Heart left ventricle (tissue), 16 donors: ENCODE results near the gene NPHP1. TPM values are rescaled to one million over a fixed set of nuclear protein-coding genes. Genes with fewer than 3 reads are reported as not detected.
A peak's percentile ranks its signal among the peaks of the same experiment; 100 is the strongest.
"Not testable (repeated sequence)": the region's sequence is repeated elsewhere in the genome, so short reads cannot be mapped to it uniquely, and the experiment has no call there.

Source experiments
- ATAC-seq, 4 donors: fragments of 200-7000 bp; cut with Tn5 transposase; one replicate each; pipeline ENCODE4 v1.9.1; 2020 to 2022; ENCODE audit warnings: moderate library complexity in 4 of 4, mild to moderate bottlenecking in 3 of 4, moderate number of reproducible peaks in 1 of 4
- DNase-seq, 5 donors: peaks; one replicate each; pipeline ENCODE4 v3.0.0-alpha.2; 2020
- H3K27ac ChIP-seq, 12 donors: fragments of 200-600 bp; sonication (generic) in 4 of 12; one replicate each; pipeline versions ENCODE4 v1.5.0 to v1.8.0; 2016 to 2022; ENCODE audit warnings: mild to moderate bottlenecking in 2 of 12
- H3K27me3 ChIP-seq, 9 donors: fragments of 200-600 bp; sonication (generic) in 2 of 9; one replicate each; pipeline versions ENCODE4 v1.5.1 to v1.8.0; 2016 to 2022; ENCODE audit warnings: mild to moderate bottlenecking in 3 of 9
- H3K36me3 ChIP-seq, 9 donors: fragments of 200-600 bp; sonication (generic) in 2 of 9; one replicate each; pipeline versions ENCODE4 v1.5.0 to v1.8.0; 2018 to 2022; ENCODE audit warnings: mild to moderate bottlenecking in 2 of 9
- H3K4me1 ChIP-seq, 12 donors: fragments of 200-600 bp; sonication (generic) in 4 of 12; one replicate each; pipeline versions ENCODE4 v1.5.0 to v1.8.0; 2016 to 2022; ENCODE audit warnings: mild to moderate bottlenecking in 3 of 12
- H3K4me3 ChIP-seq, 12 donors: fragments of 200-600 bp; sonication (generic) in 4 of 12; one replicate each; pipeline versions ENCODE4 v1.5.0 to v1.8.0; 2017 to 2022; ENCODE audit warnings: mild to moderate bottlenecking in 9 of 12, moderate library complexity in 4 of 12
- H3K9me3 ChIP-seq, 12 donors: fragments of 200-600 bp; sonication (generic) in 4 of 12; one replicate each; pipeline versions ENCODE4 v1.5.0 to v1.8.0; 2016 to 2022; ENCODE audit warnings: mild to moderate bottlenecking in 1 of 12
- CTCF ChIP-seq, 12 donors: fragments of 200-600 bp; sonication (generic) in 4 of 12; IDR thresholded peaks; one replicate each; pipeline versions ENCODE4 v1.5.0 to v1.8.0; 2018 to 2022; ENCODE audit warnings: antibody characterized with exemption in 12 of 12, mild to moderate bottlenecking in 5 of 12
- POLR2A ChIP-seq, 2 donors: fragments of 450-650 bp; IDR thresholded peaks; one replicate each; pipeline ENCODE4 v1.6.1; 2017; ENCODE audit warnings: antibody characterized with exemption in 2 of 2, mild to moderate bottlenecking in 2 of 2, moderate library complexity in 2 of 2
- WGBS, 4 donors: extraction: QIAGEN DNeasy Blood & Tissue Kit in 2 of 4; methylation state at CpG; one replicate each; pipeline versions ENCODE4 v1.1.5 to v1.1.7; 2013 to 2018; 5-methylcytosine and 5-hydroxymethylcytosine counted together
- intact Hi-C, 10 donors: fragments of 100-400 bp; cut with DNase I; formaldehyde crosslinking; loops; one replicate each; pipeline versions ENCODE4 v1.11.1 to v1.14.2; 2022
- long read RNA-seq, 3 donors: library from polyadenylated mRNA; unstranded; transcript quantifications; one replicate each; pipeline ENCODE4 v2.0.0, GENCODE V29; 2020 to 2021
- polyA plus RNA-seq, 2 donors: library from polyadenylated mRNA; stranded (reverse); fragments of 200-250 nt; gene quantifications; one replicate each; pipeline ENCODE4 v1.2.3, GENCODE V29; 2013
- total RNA-seq, 9 donors: library from RNA; depleted of rRNA in 2 of 9; stranded (reverse); fragments of >200 nt in 2 of 9; fragmentation: NEBNext Ultra II Directional in 3 of 9; extraction: Animal tissue kit (Norgen Biotek cat#: 25700) in 3 of 9; gene quantifications; one replicate each; pipeline versions ENCODE4 v1.1.0 to v1.2.4, GENCODE V29; 2016 to 2023
- donor health status: ischemic (EF 13 %, LVEDD 7.1; RV severe dilation, severe dysfunction).
- donor health status: healthy with polysubstance abuse.
- donor health status: DM: no; HTN: yes; CAD: no.
- donor health status: DM: no; HTN: no; CAD: no.
- donor health status: ischemic (EF 25% LVEDD 6.9; RV normal size, moderate dysfunction).
- donor health status: ischemic (EF 25% LVEDD 5.7; RV mildly dilated, moderate dysfunction).
- donor health status: healthy.
- donor health status: DM: yes; HTN: yes; CAD: no.
- donor health status: ischemic (EF 35%, LVEDD 5.7; RV mildly dilated, moderate dysfunction).
- donor health status: nonischemic (EF 11% LVEDD 7.7; RV severe dilation, severe dysfunction).
- donor health status: DM: yes; HTN: yes; CAD: no.
- donor health status: PGD.
- donor health status: ischemic (EF 29% LVEDD 5.4; RV normal size, mild dysfunction).
- donor health status: nonischemic (EF 23%, LVEDD 6.1; RV moderate dilation, normal function).

Gene NPHP1
- total RNA-seq (1 to 10 TPM; 4.7 to 7.9 (median 5.8) TPM), polyA plus RNA-seq (1 to 10 TPM; 5.4 to 5.5 TPM)
- long read RNA-seq, donor 1, partial matches to known transcripts = 1 of 9 reads
- long read RNA-seq, donor 1, other reads (novel, unspliced or antisense) = 5 of 9 reads
- long read RNA-seq, donor 2, partial matches to known transcripts = 4 of 19 reads
- long read RNA-seq, donor 2, other reads (novel, unspliced or antisense) = 10 of 19 reads
- long read RNA-seq, donor 3, partial matches to known transcripts = 1 of 7 reads
- long read RNA-seq, donor 3, other reads (novel, unspliced or antisense) = 3 of 7 reads

GRCh38 chr2:110204408-110205385, at the start of gene NPHP1:
NPHP1 (minus strand) TSS chr2:110205013; CDS start chr2:110204968, 45 bp downstream.
- intact Hi-C loops = no loop called here
- DNase-seq (peak; percentile 87 to 93 (median 88)), ATAC-seq (peak; percentile 86 to 95 (median 92))
- WGBS, 4 donors = 1 to 3% (median 1%) methylated on average over 43 of the region's 43 CpGs
- peak in 1 of 2 donors; percentile 63 for TF ChIP-seq POLR2A (IDR thresholded peaks at IDR 0.05)
- no peak for TF ChIP-seq CTCF (IDR thresholded peaks at IDR 0.05)
- Histone ChIP-seq H3K4me1 (peaks cover 0 to 21% (median 12%) of the 10 kb centered on the region in 12 donors), H3K27ac (peak within 1 kb of the TSS; percentile 40 to 85 (median 77)), H3K9me3 (no peaks in the 10 kb centered on the region), H3K27me3 (no peaks in the 10 kb centered on the region), H3K4me3 (peak within 1 kb of the TSS; percentile 55 to 97 (median 78)), H3K36me3 (peaks cover 0 to 15% (median 4%) of the 10 kb centered on the region in 9 donors)

DNA sequence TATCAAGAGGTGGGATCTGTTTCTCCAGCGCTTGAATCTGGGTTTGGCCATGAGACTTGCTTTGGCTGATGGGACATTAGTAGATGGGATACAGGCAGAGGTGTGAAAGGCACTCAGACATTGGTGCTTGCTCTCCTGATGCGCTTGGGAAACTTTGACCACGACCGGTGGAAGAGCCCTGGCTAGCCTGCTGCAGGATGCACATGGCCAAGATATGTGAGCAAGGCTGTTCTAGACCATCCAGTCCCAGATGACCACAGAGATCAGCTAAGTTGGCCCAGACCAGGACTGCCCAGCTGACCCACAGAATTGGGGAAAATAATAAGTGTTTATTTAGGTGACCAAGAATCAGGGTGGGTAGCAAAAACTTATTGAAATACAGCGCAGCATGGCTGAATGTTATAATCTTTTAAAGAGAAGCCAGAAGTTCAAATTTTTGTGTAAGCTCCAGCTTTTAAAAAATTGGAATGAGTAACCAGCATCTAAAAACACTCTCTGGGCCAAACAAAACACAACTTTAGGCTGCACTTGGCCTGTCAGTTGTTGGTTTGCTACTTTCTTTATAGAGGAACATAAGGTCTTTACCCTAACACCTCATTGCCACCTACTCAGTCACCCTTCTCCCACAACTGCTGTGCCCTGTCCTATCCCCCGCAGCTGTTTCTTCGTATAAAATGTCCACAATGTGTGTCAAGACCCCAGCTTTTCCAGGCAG, 43.4 kb upstream of the NPHP1 start:
- intact Hi-C loops, H3K9me3 ChIP-seq, H3K4me1 ChIP-seq, H3K4me3 ChIP-seq, H3K36me3 ChIP-seq, H3K27ac ChIP-seq, H3K27me3 ChIP-seq: not testable (repeated sequence)
- ATAC-seq (peak in 3 of 4 donors; percentile 37 to 59 (median 55)), DNase-seq (peak in 4 of 5 donors; percentile 15 to 37 (median 24))
- WGBS, 4 donors = 57 to 75% (median 65%) methylated on average over 6 of the region's 7 CpGs

DNA sequence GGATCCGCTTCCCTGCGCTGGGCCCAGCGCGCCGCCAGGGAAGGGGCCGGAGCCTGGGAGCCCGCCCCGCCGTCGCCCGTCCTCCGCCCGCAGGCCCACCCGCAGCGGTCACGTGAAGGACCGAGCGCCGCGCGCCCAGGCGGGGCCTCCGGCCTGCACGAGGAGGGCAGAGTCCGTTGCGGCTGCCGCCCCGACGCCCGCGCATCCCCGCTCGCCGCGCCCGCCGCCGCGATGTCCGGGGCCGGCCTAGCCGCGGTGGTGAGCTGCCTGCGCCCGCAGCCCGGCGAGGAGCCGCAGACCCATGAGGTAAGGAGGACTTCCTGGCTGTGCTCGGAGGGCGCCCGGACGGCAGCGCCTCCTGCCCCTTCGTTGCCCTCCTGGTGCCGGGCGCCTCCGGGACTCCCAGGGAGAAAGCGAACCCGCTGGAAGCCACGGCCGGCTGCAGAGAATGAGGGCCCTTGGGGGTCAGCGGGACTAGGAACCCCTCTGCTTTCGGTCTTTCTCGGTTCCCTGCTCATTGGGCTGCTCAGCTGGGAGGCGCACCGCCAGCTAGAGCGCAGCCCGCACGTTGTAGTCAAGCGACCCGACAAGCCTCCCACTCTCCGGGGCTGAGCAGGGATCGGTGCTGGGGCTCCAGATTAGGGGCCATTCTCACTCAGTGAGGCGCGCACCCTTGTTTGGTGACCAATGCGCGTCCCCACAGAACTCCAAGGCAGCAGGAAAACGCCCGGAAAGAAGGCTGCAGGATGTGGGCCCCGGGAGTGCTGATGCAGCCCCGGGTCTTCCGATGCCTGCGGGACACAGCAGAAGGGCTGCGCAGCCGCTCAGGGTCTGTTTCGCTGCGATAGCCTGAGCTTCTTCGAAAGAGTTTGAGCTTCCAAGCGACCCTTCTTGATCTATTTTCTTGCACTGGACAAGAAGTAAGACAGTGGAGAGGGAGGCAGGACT, 40.9 kb upstream of the NPHP1 start:
- no CpG with 5 or more reads among the region's 89 CpGs for WGBS, 4 donors
- H3K9me3 ChIP-seq, intact Hi-C loops, H3K36me3 ChIP-seq, DNase-seq, H3K27me3 ChIP-seq, H3K27ac ChIP-seq, H3K4me3 ChIP-seq, H3K4me1 ChIP-seq: not testable (repeated sequence)
- peak; percentile 32 to 79 (median 70) for ATAC-seq

DNA sequence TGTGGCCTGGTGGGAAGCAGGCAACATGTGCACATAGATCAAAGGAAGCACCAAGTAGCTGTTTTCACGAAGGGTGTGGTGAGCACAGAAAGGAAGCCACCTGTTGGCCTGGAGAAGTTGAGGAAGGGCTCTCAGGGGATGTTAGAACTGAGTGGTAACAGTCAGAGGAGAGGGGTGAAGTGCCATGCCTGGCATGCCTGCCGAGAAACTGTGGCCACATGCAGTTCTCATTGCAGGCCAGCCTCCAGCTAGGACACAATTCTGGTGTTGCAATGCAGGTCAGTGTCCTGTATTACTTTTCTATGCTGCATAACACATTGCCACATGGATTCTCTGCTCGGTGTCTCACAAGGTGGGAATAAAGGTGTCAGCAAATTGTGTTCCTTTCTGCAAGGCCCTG, 38.5 kb upstream of the NPHP1 start:
- H3K4me3 ChIP-seq, H3K27me3 ChIP-seq, DNase-seq, H3K9me3 ChIP-seq, ATAC-seq, H3K27ac ChIP-seq, H3K4me1 ChIP-seq, H3K36me3 ChIP-seq, intact Hi-C loops: not testable (repeated sequence)
- WGBS, 4 donors = 80 to 100% (median 93%) methylated on average over 1 of the region's 3 CpGs

DNA sequence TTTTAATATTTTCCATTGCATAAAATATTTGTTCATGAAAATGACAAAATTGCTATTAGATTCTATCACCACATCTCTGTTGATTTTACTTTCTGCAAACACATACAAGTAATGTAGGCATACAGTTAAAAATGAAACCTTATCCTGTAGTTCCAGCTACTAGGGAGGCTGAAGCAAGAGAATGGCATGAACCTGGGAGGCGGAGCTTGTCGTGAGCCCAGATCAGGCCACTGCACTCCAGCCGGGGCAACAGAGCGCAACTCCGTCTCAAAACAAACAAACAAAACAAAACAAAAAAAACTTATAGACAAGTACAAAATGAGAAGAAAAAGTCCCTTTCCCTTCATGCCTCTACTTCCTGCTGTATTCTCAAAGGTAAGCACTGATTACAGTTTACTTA, 29.7 kb upstream of the NPHP1 start:
- H3K4me1 ChIP-seq, ATAC-seq, intact Hi-C loops, H3K27me3 ChIP-seq, H3K27ac ChIP-seq, H3K36me3 ChIP-seq, DNase-seq, H3K4me3 ChIP-seq, H3K9me3 ChIP-seq: not testable (repeated sequence)
- 50 to 58% (median 51%) methylated on average over 5 of the region's 5 CpGs for WGBS, 4 donors

GRCh38 chr2:110229886-110230285, 25.1 kb upstream of the NPHP1 start:
- peaks cover 0 to 17% (median 3%) of the 10 kb centered on the region in 9 donors for H3K27me3 ChIP-seq
- H3K4me3 ChIP-seq, H3K4me1 ChIP-seq, DNase-seq, intact Hi-C loops, H3K9me3 ChIP-seq, H3K27ac ChIP-seq, ATAC-seq, H3K36me3 ChIP-seq: not testable (repeated sequence)
- WGBS, 4 donors = no CpG with 5 or more reads among the region's 1 CpG

GRCh38 chr2:110222626-110223025, 17.8 kb upstream of the NPHP1 start:
- H3K27ac ChIP-seq, H3K36me3 ChIP-seq, H3K4me3 ChIP-seq, ATAC-seq, intact Hi-C loops, DNase-seq, H3K4me1 ChIP-seq, H3K9me3 ChIP-seq: not testable (repeated sequence)
- H3K27me3 ChIP-seq = peaks cover 0 to 35% (median 6%) of the 10 kb centered on the region in 9 donors
- WGBS, 4 donors = 86 to 100% (median 94%) methylated on average over 1 of the region's 1 CpG
